Activated CD4-positive, alpha-beta memory T cell treated with anti-CD3 and anti-CD28 coated beads, Interleukin-2, amount 10 ng/mL, durations not matched to agents 7 days and 5 days (primary cell): Measurements from ENCODE around the gene IRF2. TPM values are rescaled to one million over a fixed set of nuclear protein-coding genes. Genes with fewer than 3 reads are reported as not detected.

ENCODE experiments used
- CTCF ChIA-PET: fragments of 350-600 bp; sonication (Branson Sonifier 250); formaldehyde crosslinking; loops from one replicate; lab custom pipeline; 2021; ENCODE audit warnings: antibody characterized with exemption, inconsistent platforms; lab: Charles Lee
- POLR2A ChIA-PET: fragments of 350-600 bp; sonication (Branson Sonifier 250); formaldehyde crosslinking; loops from one replicate; lab custom pipeline; 2021; ENCODE audit warnings: antibody characterized with exemption; lab: Charles Lee
- DNase-seq: peaks from one replicate; pipeline ENCODE4 v3.0.0-alpha.2; 2020
- H3K27ac Mint-ChIP-seq: one replicate; pipeline ENCODE4 v1.8.0; 2021; ENCODE audit warnings: mild to moderate bottlenecking, mixed read lengths
- H3K27me3 Mint-ChIP-seq: one replicate; pipeline ENCODE4 v1.8.0; 2021; ENCODE audit warnings: mixed read lengths
- H3K36me3 Mint-ChIP-seq: one replicate; pipeline ENCODE4 v1.8.0; 2021; ENCODE audit warnings: low read depth, mixed read lengths
- H3K4me1 Mint-ChIP-seq: one replicate; pipeline ENCODE4 v1.8.0; 2021; ENCODE audit warnings: mixed read lengths
- H3K4me3 Mint-ChIP-seq: one replicate; pipeline ENCODE4 v1.8.0; 2021; ENCODE audit warnings: mild to moderate bottlenecking, mixed read lengths
- H3K9me3 Mint-ChIP-seq: one replicate; pipeline ENCODE4 v1.8.0; 2021; ENCODE audit warnings: mixed read lengths
- total RNA-seq, 2 experiments: library from RNA; stranded (reverse); gene quantifications; one replicate each; pipeline ENCODE4 v1.2.3, GENCODE V29; 2021

Gene IRF2
- total RNA-seq, 2 experiments from 2014 or later = 77.2 to 78.5 TPM

GRCh38 chr4:184421533-184422155 lies 52.7 kb downstream of the IRF2 start:
- no peaks in the 10 kb centered on the region for H3K9me3 Mint-ChIP-seq
- ChIA-PET POLR2A (interaction anchor here (1.0 to 3.5 kb wide), 17 partner anchors 11 to 312 kb away, joined by 3 to 35 read pairs (median 7); partner anchors contain the start of genes CENPU and IRF2), CTCF (interaction anchor here (1.0 to 2.1 kb wide), 7 partner anchors 12 to 184 kb away, joined by 3 to 10 read pairs (median 3); no protein-coding TSS in a partner anchor)
- peak overlapping the region; percentile 67 for H3K4me3 Mint-ChIP-seq
- H3K36me3 Mint-ChIP-seq = peaks cover 80% of the 10 kb centered on the region
- peak overlapping the region; percentile 98 for H3K27ac Mint-ChIP-seq
- H3K27me3 Mint-ChIP-seq = no peaks in the 10 kb centered on the region
- peaks cover 78% of the 10 kb centered on the region for H3K4me1 Mint-ChIP-seq
- DNase-seq = peak; percentile 36

- ChIA-PET POLR2A (interaction anchor here (0.6 to 3.5 kb wide), 25 partner anchors 9 to 313 kb away, joined by 3 to 35 read pairs (median 4); partner anchors contain the start of genes CASP3, CENPU, IRF2 and PRIMPOL), CTCF (interaction anchor here (1.1 to 2.1 kb wide), 8 partner anchors 11 to 183 kb away, joined by 3 to 10 read pairs (median 3); no protein-coding TSS in a partner anchor)
- Mint-ChIP-seq H3K9me3 (no peaks in the 10 kb centered on the region), H3K27me3 (no peaks in the 10 kb centered on the region), H3K4me3 (peak overlapping the region; percentile 67), H3K4me1 (peaks cover 79% of the 10 kb centered on the region), H3K27ac (peak overlapping the region; percentile 98), H3K36me3 (peaks cover 73% of the 10 kb centered on the region)
- DNase-seq = no peak
These were observed 53.4 kb downstream of the IRF2 start for GRCh38 chr4:184420881-184421416.

- Mint-ChIP-seq H3K36me3 (peaks cover 73% of the 10 kb centered on the region), H3K4me1 (peaks cover 85% of the 10 kb centered on the region), H3K4me3 (peak overlapping the region; percentile 67), H3K27ac (peak overlapping the region; percentile 98), H3K27me3 (no peaks in the 10 kb centered on the region), H3K9me3 (no peaks in the 10 kb centered on the region)
- DNase-seq = peak; percentile 45
- ChIA-PET CTCF (interaction anchor here (1.1 to 2.1 kb wide), 8 partner anchors 11 to 183 kb away, joined by 3 to 10 read pairs (median 3); no protein-coding TSS in a partner anchor), POLR2A (interaction anchor here (0.6 to 3.5 kb wide), 24 partner anchors 10 to 313 kb away, joined by 3 to 35 read pairs (median 4); partner anchors contain the start of genes CASP3, CENPU, IRF2 and PRIMPOL)
These were observed 53.9 kb downstream of the IRF2 start for GRCh38 chr4:184420402-184420801.

- ChIA-PET POLR2A (interaction anchor here (0.6 to 3.5 kb wide), 17 partner anchors 10 to 314 kb away, joined by 3 to 35 read pairs (median 7); partner anchors contain the start of genes CASP3, CENPU, IRF2 and PRIMPOL), CTCF (interaction anchor here (1.1 to 2.1 kb wide), 4 partner anchors 10 to 156 kb away, joined by 3 to 10 read pairs (median 4); no protein-coding TSS in a partner anchor)
- Mint-ChIP-seq H3K27me3 (no peaks in the 10 kb centered on the region), H3K4me3 (peak overlapping the region; percentile 67), H3K27ac (peak overlapping the region; percentile 98), H3K9me3 (no peaks in the 10 kb centered on the region), H3K36me3 (peaks cover 73% of the 10 kb centered on the region), H3K4me1 (peaks cover 88% of the 10 kb centered on the region)
- no peak for DNase-seq
These were observed 54.4 kb downstream of the IRF2 start for GRCh38 chr4:184419976-184420375.

GRCh38 chr4:184417802-184418511 lies 56.4 kb downstream of the IRF2 start:
- CTCF ChIA-PET = interaction anchor here (0.9 to 1.4 kb wide), 7 partner anchors 9 to 153 kb away, joined by 3 to 17 read pairs (median 5); no protein-coding TSS in a partner anchor
- POLR2A ChIA-PET = interaction anchor here (0.6 to 2.5 kb wide), 21 partner anchors 9 to 973 kb away, joined by 3 to 50 read pairs (median 6); partner anchors contain the start of genes CASP3, CDKN2AIP, CENPU and IRF2
- no peaks in the 10 kb centered on the region for H3K9me3 Mint-ChIP-seq
- DNase-seq = peak; percentile 36
- peaks cover 73% of the 10 kb centered on the region for H3K36me3 Mint-ChIP-seq
- peak overlapping the region; percentile 77 for H3K4me3 Mint-ChIP-seq
- no peaks in the 10 kb centered on the region for H3K27me3 Mint-ChIP-seq
- peaks cover 92% of the 10 kb centered on the region for H3K4me1 Mint-ChIP-seq
- H3K27ac Mint-ChIP-seq = peak overlapping the region; percentile 98

GRCh38 chr4:184416913-184417734 lies 57.2 kb downstream of the IRF2 start:
- H3K27ac Mint-ChIP-seq = peak overlapping the region; percentile 98
- peaks cover 74% of the 10 kb centered on the region for H3K36me3 Mint-ChIP-seq
- CTCF ChIA-PET = interaction anchor here (0.8 to 1.4 kb wide), 10 partner anchors 9 to 153 kb away, joined by 3 to 17 read pairs (median 4); partner anchors contain the start of gene IRF2
- POLR2A ChIA-PET = interaction anchor here (0.6 to 2.5 kb wide), 30 partner anchors 9 to 972 kb away, joined by 3 to 50 read pairs (median 6); partner anchors contain the start of genes CASP3, CDKN2AIP, CENPU and IRF2
- no peaks in the 10 kb centered on the region for H3K9me3 Mint-ChIP-seq
- peak; percentile 71 for DNase-seq
- H3K4me1 Mint-ChIP-seq = peaks cover 94% of the 10 kb centered on the region
- H3K27me3 Mint-ChIP-seq = no peaks in the 10 kb centered on the region
- H3K4me3 Mint-ChIP-seq = peak overlapping the region; percentile 77

- Mint-ChIP-seq H3K4me3 (no peak overlapping the region), H3K27me3 (no peaks in the 10 kb centered on the region), H3K9me3 (no peaks in the 10 kb centered on the region), H3K36me3 (peaks cover 76% of the 10 kb centered on the region), H3K4me1 (peaks cover 87% of the 10 kb centered on the region), H3K27ac (peak overlapping the region; percentile 79)
- DNase-seq = no peak
- ChIA-PET POLR2A (interaction anchor here (0.9 kb wide), 1 partner anchor 60 kb away, joined by 3 read pairs; the partner anchor contains the start of gene IRF2), CTCF (interaction anchor here (0.6 to 1.2 kb wide), 3 partner anchors 149 to 681 kb away, joined by 4 to 5 read pairs (median 4); no protein-coding TSS in a partner anchor)
These were observed 59.3 kb downstream of the IRF2 start for GRCh38 chr4:184415071-184415470.

- Mint-ChIP-seq H3K4me1 (peaks cover 87% of the 10 kb centered on the region), H3K9me3 (no peaks in the 10 kb centered on the region), H3K4me3 (no peak overlapping the region), H3K27me3 (no peaks in the 10 kb centered on the region), H3K27ac (peak overlapping the region; percentile 34), H3K36me3 (peaks cover 76% of the 10 kb centered on the region)
- ChIA-PET POLR2A (interaction anchor here (1.2 to 1.3 kb wide), 2 partner anchors 61 to 124 kb away, joined by 3 to 4 read pairs; partner anchors contain the start of gene IRF2), CTCF (interaction anchor here (1.0 kb wide), 1 partner anchor 150 kb away, joined by 3 read pairs; no protein-coding TSS in a partner anchor)
- DNase-seq = no peak
These were observed 60.9 kb downstream of the IRF2 start for GRCh38 chr4:184413261-184414046.

GRCh38 chr4:184410748-184411147 lies 63.6 kb downstream of the IRF2 start:
- POLR2A ChIA-PET = interaction anchor here (1.0 to 1.5 kb wide), 2 partner anchors 63 to 147 kb away, joined by 3 to 5 read pairs; partner anchors contain the start of gene IRF2
- Mint-ChIP-seq H3K36me3 (peaks cover 85% of the 10 kb centered on the region), H3K9me3 (no peaks in the 10 kb centered on the region), H3K27me3 (no peaks in the 10 kb centered on the region), H3K4me3 (no peak overlapping the region), H3K4me1 (peaks cover 80% of the 10 kb centered on the region), H3K27ac (peak overlapping the region; percentile 81)
- CTCF ChIA-PET = interaction anchor here (2.7 kb wide), 1 partner anchor 147 kb away, joined by 9 read pairs; no protein-coding TSS in a partner anchor
- DNase-seq = no peak

- H3K36me3 Mint-ChIP-seq = peaks cover 85% of the 10 kb centered on the region
- peak overlapping the region; percentile 39 for H3K4me3 Mint-ChIP-seq
- POLR2A ChIA-PET = interaction anchor here (0.7 to 1.7 kb wide), 7 partner anchors 10 to 324 kb away, joined by 3 to 5 read pairs (median 3); partner anchors contain the start of genes CENPU and IRF2
- no peaks in the 10 kb centered on the region for H3K27me3 Mint-ChIP-seq
- peak; percentile 40 for DNase-seq
- CTCF ChIA-PET = interaction anchor here (0.6 to 2.7 kb wide), 4 partner anchors 10 to 146 kb away, joined by 3 to 9 read pairs (median 4); no protein-coding TSS in a partner anchor
- peaks cover 78% of the 10 kb centered on the region for H3K4me1 Mint-ChIP-seq
- no peaks in the 10 kb centered on the region for H3K9me3 Mint-ChIP-seq
- H3K27ac Mint-ChIP-seq = peak overlapping the region; percentile 81
These were observed 64.2 kb downstream of the IRF2 start for GRCh38 chr4:184409911-184410692.
